NCI-H128 (cell line): ENCODE measurements around the gene GAS2L1.

Experiments
- DNase-seq: peaks from one replicate; lab custom pipeline; 2025; ENCODE audit not compliant: unreplicated experiment; lab: John Stamatoyannopoulos, UW

The GAS2L1 gene

DNA sequence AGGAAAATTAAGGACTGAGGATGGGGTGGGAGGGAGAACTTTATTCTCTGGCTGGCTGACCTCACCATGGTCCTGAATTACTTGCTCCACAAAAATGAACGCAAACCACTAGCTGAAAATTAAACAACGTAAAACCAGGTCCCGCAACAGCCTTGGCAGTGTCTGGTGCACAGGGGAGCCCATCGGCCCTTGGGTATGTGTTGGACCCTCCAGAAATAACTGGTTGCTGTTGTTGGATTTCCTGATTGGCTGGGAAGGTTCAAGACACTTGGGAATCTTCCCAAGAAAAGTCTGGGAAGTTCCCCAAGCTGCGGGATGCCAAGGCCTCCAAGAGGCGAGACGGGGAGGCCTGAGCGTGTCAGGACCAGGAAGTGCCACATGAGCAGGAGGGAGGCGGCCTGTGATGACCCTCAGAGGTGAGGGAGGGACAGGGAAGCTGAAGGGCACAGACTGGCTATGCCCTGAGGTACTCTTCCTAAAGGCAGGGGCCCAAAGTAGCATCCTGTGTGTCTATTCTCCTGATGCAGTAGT, 19.4 kb downstream of the GAS2L1 start:
- no peak for DNase-seq

DNA sequence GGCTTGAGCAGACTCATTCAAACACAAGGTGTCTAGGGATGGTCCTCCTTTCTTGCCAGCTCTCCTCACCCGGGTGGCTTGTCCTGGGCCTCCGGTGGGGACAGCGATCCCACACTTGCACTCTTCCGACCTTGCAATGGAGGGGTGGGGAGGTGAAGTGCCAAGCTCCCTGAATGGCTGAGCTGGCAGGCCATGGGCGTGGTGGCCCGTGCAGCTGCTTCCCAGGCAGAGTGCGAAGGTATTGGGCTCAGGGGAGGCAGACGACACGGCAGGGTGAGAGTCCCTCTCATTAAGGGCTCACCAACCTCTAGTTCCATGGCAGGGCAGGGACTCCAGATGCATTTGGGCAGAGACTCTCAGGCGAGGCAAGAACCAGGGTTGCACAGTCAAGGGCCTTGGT, 20.0 kb downstream of the GAS2L1 start:
- no peak for DNase-seq

DNA sequence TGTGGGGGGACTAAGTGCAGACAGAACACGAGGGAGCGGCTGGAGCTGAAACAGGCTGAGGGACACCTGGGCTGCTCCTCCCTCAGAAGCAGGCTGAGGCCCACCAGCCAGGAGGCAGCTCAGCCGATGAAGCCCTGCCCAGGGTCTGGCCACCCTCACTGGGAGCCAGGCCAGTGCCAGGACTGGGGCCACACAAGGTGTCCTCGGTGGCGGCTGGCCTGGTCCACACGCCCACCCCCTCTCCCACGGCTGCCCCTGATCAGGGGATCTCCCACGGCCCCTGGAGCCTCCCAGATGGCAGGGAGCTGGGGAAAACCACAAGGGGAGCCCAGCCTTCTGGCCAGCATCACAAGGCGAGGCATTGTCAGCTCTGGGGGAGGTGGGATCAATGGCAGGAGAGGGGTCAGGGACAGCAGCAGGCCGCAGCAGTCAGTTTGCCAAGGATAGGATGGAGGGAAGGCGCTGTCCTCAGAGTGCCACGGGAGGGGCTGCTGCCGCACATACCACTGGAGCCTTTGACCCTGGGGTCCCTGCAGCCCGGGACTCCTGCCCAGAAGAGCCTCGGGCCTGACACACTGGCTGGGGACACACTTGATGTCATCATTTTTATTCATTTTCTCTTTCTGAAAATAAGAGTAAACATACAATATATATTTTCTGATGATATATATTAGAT, 20.8 kb downstream of the GAS2L1 start:
- no peak for DNase-seq

DNA sequence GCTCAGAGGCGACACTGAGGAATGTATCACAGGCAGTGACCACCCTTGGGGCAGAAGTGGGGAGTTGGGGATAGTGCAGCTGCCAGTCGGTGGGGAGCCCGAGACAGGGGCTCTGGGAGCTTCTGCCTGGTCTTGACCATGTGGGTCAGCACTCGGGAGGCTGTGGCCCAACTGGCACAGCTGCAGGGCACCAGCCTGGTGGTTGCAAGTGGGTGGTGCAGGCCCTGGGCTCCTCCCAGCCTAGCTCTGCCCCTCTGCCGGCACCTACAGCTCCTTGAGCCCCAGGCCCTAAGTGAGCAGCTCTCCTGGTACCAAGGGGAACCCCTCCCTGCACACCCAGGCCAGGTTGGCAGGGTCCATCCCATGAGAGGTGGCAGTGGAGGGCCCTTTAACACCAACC, 21.6 kb downstream of the GAS2L1 start:
- no peak for DNase-seq

DNA sequence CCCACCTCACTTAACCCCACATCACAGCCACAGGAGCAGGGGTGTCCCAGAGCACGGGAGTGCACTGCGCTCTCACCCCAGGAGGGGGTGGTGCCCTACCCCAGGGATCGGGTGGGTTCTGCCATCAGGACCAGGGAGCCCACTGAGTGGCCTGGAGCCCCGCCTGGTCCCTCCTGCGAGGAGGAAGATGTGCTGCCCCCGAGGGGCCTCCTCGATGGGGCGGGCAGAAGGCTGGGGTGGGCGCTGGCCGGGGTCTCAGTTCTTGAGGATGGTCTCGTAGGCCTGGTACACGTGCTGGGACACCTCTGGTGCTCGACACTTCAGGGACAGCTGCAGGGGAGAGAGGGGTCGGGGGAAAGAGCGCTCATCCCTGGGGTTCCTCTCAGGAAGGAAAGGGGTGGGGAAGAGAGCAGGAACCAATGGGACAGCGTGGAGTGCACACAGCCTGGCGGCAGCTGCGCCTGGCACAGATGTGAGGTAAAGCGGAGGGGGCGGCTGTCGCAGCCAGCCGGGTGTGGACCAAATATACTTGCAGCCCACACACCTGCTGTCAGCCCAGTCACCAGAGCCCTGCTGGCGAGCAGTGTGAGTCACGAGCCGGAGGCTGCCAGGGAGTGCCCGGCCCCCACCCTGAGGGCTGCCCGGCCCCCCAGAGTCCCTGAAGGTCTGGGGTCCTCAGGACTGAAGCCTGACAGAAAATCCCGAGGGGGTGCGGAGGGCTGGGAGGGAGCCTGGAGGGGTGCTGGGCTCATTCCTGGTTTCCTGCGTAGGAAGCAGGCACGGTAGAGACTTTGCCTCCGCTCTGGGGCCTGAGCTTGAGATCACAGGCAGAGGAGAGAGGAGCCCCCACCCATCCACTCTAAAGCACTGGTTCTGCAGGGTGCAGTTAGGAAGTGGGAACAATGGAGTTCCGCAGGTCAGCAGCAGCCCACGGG, 22.4 kb downstream of the GAS2L1 start:
- DNase-seq, result no peak

DNA sequence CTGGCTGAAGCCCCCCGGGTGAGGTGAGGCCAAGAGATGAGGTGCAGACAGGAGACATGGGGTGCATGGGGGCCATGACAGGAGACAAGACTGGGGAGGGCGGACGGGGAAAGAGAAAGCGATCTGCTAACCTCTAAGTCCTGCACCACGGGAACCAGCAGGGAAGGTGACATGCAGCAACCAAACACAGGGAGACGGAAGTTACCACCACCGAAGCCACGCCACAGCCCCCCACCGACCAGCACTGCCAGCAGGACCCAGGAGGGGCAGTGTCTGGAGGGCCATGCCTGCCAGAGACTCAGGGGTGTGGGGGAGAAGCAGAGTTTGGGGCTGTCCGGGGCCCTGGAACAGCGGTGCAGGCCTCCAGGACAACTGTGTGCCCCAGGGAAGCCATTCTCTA, 23.1 kb downstream of the GAS2L1 start:
- no peak for DNase-seq

DNA sequence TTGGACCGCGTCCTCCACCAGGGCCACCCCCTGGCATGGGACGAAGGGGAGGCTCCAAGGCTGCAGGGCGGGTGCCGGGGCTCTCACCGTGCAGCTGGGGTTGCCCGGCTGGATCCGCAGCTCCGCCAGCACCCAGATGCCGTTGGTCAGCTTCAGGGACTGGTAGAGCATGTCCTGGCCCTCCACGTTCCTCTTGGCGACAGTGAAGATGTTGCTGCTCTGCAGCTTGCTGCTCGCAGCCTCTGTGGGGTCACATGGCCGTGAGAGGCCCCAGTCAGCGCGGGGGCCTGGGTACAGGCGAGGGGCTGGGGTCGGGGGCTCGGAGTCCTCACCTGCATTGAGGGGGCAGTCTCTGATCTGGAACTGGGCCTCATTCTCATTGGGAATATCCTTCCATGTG, 23.8 kb downstream of the GAS2L1 start:
- no peak for DNase-seq

DNA sequence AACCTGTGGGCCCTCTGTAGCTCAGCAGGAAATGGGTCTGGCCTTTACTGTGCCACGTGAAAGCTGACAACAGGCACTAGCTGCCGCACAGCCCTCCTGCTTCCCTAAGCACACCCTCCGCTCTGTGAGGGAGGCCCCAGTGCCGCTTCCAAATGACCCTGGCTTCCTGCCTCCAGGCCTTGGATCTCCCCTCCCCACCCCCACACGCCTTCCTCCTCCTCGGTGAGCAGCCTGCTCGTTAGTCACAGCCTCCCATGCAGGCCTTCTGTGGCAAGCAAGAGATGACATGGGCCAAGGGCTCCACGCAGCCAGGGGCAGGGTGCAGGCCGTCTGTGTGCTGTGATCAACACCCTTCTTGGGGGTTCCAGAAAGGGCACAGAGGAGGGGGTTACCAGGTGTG, 24.3 kb downstream of the GAS2L1 start:
- no peak for DNase-seq

DNA sequence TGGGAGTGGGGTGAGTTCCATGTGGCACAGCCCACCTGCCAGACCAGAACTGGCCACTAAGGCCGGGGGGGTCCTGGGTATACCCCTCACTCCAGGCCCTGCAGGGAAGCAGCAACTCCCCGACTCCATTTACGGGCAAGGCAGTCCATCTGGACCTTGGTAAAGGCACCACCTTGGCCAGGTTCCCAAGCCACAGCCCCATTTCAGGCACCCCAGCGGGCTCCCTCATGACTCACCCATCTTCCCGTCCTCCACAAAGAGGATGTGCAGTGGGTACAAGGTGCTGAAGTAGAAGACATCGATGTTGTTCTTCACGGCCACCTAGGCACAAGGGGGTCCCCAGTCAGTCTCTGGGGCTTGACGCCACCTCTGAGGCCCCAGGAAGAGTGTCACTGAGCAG, 24.8 kb downstream of the GAS2L1 start:
- DNase-seq, result no peak

DNA sequence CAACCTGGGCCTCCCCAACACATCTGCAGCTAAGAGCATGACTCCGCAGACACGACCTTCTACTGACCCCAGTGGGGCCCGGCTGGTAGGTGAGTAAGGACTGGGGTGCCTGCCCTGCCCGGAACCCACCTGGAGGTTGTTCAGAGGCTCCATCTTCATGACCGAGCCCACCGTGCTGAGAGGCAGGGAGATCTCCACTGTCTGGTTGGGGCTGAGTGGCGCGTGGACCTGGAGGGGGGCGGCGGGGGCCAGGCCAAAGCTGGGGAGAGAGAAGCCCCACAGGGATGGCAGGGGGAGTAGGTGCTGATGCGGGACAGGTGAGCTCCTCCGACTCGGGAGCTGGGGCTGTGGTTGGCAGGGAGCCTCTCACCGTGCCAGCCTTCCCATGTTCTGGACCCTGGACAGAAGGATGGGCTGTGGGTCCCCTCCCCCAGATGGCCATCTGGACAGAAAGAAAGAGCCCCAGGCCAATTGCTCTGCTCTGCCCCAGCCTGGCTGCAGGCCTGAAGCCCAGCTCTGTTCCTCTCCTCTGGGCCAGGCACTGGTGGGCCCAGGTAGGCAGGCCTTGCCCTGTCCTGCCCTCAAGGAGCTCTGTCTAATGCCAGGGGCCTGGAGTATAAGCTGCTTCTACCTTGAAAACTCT, 25.3 kb downstream of the GAS2L1 start:
- DNase-seq, result no peak

DNA sequence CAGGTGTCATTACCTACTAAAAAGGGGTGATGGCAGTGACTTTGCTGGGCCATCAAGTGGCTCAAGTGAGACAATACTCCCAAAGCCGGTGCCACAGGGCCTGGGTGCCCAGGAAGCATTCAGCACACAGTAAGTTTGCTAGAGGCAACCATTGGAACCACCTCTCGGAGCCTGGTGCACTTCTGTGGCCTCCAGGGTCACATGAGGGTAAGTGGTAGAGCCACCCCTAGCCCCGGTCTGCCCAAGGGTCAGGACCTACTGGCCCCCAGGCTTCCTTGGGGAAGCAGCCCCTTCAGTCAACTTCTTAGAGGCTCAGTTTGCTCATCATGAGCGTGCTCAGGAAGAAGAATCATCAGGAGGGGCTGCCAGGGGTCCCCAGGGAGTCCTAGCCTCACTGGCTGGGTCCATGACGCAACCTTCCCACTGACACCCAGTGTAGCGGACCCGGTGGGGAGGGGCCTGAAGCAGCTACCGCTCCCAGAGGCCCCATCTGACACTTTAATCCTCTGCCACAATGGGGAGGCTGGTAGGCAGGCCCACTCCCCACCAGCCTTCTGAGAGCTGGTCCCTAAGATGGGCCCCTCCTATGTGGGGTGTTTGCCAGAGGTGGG, 26.5 kb downstream of the GAS2L1 start:
- DNase-seq, result no peak

DNA sequence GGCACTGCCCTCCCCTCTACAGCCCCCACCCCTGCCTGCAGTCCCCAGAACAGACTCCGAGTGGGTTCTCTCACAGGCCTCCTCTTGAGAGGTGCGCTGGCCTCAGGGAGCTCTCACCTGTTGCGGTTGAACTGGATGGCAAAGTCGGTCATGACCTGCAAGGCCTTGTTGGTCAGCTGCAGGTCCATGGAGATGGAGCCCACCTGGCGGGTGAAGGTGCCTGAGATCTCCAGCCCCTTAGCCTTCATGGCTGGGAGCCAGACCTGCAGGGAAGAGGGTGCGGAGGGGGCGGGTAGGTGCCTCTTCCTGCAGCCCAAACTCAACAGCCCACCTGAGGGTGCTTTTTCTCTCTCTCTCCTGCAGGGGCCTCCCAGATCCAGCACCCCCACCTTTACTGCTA, 27.7 kb downstream of the GAS2L1 start:
- DNase-seq, result no peak

DNA sequence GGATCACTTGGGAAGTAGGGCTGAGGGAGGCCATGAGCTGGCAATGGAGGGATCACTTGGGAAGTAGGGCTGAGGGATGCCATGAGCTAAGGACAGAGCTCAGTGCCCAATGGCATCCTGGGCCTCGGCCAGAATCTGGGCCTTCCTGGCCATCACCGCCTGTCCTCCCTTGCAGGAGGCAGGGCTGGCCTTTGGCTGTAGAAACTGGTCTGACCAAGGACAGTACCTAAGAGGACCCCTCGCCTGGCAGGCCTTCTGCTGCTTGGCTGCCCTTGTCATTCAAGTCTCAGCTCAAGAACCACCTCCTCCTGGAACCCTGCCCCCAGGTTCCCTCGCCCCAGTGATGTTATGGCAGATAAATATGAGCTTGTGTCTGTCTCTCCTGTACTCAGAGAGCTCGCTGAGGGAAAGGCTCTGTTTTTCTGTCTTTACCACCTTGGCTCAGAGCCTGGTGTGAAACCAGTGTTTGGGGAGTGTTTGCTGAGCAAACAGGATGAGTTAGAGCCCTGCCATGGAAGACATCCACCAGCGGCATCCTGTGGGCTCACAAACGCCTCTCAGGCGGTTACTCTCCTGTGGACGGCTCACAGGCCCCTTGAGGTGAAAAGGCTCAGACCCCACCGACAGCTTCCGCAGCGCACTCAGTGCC, 28.4 kb downstream of the GAS2L1 start:
- DNase-seq, result no peak

DNA sequence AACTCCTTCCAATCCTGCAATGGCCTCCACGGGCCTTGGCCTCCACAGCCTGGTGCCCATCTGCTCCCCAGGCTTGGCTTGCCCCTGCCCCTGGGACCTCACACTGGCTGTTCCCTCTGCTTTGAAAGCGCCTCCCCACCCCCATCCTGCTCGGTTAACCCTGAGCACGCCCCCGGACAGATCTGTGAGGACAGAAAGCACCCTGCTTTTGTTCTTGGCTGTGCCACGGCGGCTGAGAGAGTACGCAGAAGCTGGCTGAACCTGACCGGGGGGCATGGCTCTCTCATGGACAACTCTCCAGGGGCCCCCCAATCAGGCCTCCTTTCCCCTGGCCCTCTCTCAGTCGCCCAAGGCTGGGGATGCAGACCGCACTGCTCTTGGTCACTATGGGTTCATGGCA, 29.2 kb downstream of the GAS2L1 start:
- DNase-seq, result no peak

DNA sequence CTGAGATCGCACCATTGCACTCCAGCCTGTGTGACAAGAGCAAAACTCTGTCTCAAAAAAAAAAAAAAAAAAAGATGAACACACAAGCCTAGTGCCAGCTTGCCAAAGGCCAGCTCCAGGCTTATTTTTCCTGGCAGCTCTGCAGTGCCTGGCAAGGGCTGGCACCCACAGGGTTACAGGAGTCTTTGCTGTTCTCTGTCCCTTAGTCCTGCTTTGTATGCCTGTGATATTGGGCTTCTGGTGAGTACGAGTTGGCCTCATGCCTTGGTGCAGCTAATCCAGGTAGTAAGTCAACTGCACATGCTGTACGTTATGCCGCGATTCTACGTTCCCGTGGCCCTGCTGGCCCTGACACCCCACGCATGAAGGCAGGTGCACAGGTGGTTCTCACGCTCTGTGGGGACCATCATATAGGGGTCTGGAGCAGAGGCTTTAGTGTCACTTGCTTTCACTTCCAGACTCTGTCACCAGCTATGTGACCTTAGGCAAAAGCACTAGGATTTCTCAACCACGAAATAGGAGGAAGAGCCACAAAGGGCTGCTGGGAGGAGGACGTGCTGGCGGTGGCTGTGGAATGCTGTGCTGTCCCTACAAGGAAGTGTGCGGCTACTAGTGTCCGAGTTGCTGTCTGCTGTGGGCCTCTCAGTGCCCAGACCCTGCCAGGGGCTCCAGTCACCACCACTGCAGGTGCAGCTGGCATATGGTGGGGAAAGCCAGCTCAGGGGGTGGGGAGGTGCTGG, 30.5 kb downstream of the GAS2L1 start:
- DNase-seq, result no peak

DNA sequence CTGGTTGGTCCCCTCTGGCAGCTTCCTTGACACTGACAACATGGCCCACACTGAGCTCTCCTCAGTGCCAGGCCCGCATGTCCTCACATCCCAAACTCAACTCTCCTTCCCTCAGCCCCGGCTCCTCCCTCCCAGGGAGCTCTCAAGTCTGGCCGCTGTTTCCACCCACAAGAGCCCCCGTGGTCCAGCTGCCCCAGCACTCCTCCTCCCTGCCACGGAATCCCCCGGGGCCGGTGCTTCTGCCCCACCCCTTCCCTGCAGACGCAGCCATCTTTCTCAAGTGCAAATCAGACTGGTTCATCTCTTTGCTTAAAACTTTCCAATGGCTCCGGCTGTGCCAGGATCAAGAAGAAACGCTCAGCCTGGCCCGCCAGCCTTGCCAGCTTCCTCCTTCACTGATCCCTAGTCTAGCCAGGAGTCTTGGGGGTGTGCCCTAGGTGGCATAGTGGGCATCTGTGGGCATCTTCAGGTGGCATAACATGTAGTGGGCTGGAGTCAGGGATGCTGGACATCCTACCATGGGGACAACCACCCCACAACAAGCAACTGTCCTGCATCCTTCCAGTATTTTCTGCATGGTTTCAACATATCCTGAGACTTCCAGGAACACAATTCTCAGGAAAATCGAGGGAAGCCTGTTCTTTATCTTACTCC, 31.3 kb downstream of the GAS2L1 start:
- no peak for DNase-seq

DNA sequence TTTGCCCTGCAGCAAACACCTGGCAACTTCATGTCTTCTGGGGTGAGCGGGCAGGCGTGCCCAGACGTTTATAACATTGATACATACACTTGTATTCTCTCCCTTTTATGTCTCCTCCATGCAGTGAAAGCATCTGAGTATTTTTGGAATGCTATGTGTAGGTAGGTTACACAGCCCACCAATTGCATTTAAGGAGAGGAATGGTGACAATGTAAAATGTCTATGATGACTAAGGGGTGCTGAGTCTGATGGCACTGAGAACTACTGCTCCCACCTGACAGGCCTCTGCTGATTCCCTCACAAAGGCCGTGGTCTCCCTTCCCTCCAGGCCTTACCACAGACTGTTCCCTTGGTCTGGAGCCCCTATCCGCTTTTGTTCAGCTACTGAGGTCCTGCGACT, 31.9 kb downstream of the GAS2L1 start:
- no peak for DNase-seq

DNA sequence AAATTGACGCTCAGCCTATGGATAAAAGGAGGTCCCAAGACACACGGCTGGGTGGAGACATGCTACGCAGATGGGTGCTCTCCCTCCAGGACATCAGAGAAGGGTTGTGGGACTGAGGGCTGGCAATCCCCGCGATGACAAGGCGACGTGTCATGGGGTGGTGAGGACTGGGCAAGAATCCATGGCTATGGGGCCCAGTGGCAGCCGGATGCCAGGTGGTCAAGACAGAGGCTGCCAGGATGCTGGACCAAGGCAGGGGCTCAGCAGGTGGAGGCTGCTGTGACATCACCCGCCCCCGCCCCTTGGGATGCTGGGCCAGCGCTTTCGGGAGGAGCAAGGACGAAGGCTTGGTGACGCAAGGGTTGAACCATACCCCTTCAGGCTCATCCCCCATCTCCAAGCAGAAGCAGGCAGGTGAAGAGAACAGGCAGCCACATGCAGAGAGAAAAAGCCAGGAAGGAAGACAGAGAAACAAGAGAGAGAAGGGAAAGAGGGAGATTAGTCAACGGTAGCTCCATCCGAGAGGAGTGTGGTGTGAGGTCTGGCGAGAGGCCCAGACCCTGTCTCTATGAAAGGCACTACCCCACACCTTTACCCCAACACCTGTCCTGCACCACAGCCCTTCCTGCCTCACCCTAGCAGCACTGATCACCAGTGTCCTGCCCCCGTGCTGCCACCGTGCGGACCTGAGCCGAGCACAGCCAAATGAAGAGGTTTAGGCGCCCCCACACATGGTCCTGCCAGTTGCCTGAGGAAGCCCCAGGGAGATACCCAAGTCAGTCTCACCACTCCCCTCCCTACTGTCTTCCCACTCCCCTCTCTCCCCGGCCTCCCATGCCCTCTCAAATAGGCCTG, 33.2 kb downstream of the GAS2L1 start:
- DNase-seq, result no peak

DNA sequence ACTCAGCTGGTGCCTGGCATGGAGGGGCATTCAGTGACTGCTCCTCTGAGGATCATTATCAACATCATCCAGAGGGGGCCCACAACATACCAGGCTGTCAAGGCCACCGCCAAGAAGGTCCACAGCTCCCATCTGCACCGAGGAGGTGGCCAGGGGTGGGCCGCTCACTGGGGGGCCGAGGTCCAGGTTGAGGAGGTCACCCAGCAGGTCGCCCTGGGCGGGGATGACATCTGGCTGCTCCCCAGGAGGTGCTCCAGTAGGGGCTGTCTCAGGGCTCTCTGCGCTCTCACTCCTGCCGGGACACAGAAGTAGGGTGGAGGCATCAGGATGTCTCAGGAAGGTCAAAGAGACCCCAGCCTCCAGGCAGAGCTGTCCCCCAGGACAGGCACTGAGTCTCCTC, 34.1 kb downstream of the GAS2L1 start:
- DNase-seq, result no peak
